Cerebellar nuclear complex (tissue), 1 donor: ENCODE data around the gene ARHGEF25.
"Not testable (repeated sequence)": the region's sequence is repeated elsewhere in the genome, so short reads cannot be mapped to it uniquely, and the experiment has no call there.

Experiments
- DNase-seq, 2 experiments: peaks; one replicate each; lab custom pipeline; 2025; lab: John Stamatoyannopoulos, UW

Gene ARHGEF25

GRCh38 chr12:57636731-57637130 is 25.5 kb downstream of the ARHGEF25 start:
- not testable (repeated sequence) for DNase-seq

- DNase-seq = no peak
Measured at GRCh38 chr12:57637364-57637763, 26.1 kb downstream of the ARHGEF25 start.

- DNase-seq = no peak
Measured at GRCh38 chr12:57638096-57638495, 26.9 kb downstream of the ARHGEF25 start.

GRCh38 chr12:57640175-57641042 is 29.2 kb downstream of the ARHGEF25 start:
- no peak for DNase-seq

- DNase-seq = no peak
Measured at GRCh38 chr12:57641699-57642442, 30.6 kb downstream of the ARHGEF25 start.

GRCh38 chr12:57645990-57646658 is 34.9 kb downstream of the ARHGEF25 start:
- DNase-seq = not testable (repeated sequence)

- DNase-seq = not testable (repeated sequence)
Measured at GRCh38 chr12:57646659-57647049, 35.4 kb downstream of the ARHGEF25 start.

- no peak for DNase-seq
Measured at GRCh38 chr12:57654042-57654441, 42.8 kb downstream of the ARHGEF25 start.

GRCh38 chr12:57655541-57656240 is 44.5 kb downstream of the ARHGEF25 start:
- no peak for DNase-seq

- DNase-seq = not testable (repeated sequence)
Measured at GRCh38 chr12:57656408-57656807, 45.2 kb downstream of the ARHGEF25 start.

- no peak for DNase-seq
Measured at GRCh38 chr12:57657744-57658143, 46.5 kb downstream of the ARHGEF25 start.

GRCh38 chr12:57658890-57659289 is 47.7 kb downstream of the ARHGEF25 start:
- no peak for DNase-seq

GRCh38 chr12:57661376-57661775 is 50.1 kb downstream of the ARHGEF25 start:
- no peak for DNase-seq

- DNase-seq = not testable (repeated sequence)
Measured at GRCh38 chr12:57665066-57665820, 54.0 kb downstream of the ARHGEF25 start.
